ENCODE data around the gene NR6A1.
A peak's percentile ranks its signal among the peaks of the same experiment; 100 is the strongest.

The NR6A1 gene

DNA sequence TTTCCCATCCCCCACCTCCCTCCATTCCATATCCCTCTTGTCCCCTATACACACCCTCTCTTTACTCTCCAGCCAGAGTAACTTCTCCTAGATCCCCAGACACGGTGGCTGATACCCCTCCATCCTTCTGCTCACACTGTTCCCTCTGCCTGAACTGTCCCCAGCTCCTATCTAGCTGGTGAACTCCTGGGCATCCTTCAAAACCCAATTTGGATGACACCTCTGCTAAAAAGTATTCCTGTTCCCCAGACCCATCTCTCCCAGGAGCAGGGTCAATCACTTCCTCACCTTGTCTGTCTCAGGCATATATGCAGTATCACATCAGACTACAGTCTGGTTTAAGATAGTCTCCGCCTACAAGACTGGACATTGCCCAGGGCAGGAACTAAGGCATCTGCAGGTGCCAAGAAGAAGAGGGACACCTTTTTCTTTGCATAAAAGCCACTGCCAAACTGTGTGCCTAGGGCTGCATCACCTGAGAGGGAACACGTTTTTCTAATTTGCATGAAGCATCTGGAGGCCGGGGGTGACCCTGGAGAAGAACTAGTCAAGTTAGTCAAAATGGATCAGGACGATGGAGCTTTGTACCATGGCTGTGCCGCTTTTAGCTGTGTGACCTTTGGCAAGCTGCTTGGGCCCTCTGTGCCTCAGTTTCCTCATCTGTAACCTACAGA lies 291.0 kb downstream of the NR6A1 start:
- no peak overlapping the region for H3K27ac ChIP-seq
- H3K9me3 ChIP-seq (ENCODE audit: low read depth, low read length), result no peaks in the 10 kb centered on the region
- no peak overlapping the region for H3K4me3 ChIP-seq
- no peak overlapping the region for H3K9ac ChIP-seq (ENCODE audit: insufficient read length)
- H3K36me3 ChIP-seq (ENCODE audit: insufficient read depth, low read length), result no peaks in the 10 kb centered on the region
- no peak for TF ChIP-seq FOXP2 (optimal IDR thresholded peaks at IDR 0.05; ENCODE audit: control extremely low read depth, extremely low read length, insufficient read depth)
- no peak for TF ChIP-seq EZH2 (IDR thresholded peaks at IDR 0.05)
- TF ChIP-seq POLR2AphosphoS5 (IDR thresholded peaks at IDR 0.05; ENCODE audit: borderline replicate concordance, low read depth, low read length), result no peak
- no peak for DNase-seq (ENCODE audit: low read depth, low spot score)

DNA sequence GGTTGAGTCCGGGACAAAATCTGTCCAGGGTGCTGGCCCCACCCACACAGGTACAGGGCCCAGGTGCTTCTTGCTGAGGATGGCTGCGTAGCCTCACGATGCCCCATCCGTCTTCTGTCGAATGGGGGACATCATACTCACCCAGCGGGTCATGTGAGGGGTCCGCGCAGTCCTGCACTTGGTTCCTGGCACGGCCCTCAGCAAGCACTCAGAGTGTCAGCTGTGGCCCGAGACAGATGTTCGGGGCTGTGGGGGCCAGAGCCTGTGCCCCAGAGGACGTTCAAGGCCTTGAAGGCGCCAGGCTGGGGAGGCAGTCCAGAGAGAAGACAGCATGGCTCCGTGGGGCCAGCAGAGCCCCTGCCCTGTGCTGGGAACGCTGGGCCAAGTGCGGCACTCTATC lies 291.7 kb downstream of the NR6A1 start:
- TF ChIP-seq FOXP2 (optimal IDR thresholded peaks at IDR 0.05; ENCODE audit: control extremely low read depth, extremely low read length, insufficient read depth), result no peak
- TF ChIP-seq POLR2AphosphoS5 (IDR thresholded peaks at IDR 0.05; ENCODE audit: borderline replicate concordance, low read depth, low read length), result no peak
- no peak for TF ChIP-seq EZH2 (IDR thresholded peaks at IDR 0.05)
- no peaks in the 10 kb centered on the region for H3K9me3 ChIP-seq (ENCODE audit: low read depth, low read length)

DNA sequence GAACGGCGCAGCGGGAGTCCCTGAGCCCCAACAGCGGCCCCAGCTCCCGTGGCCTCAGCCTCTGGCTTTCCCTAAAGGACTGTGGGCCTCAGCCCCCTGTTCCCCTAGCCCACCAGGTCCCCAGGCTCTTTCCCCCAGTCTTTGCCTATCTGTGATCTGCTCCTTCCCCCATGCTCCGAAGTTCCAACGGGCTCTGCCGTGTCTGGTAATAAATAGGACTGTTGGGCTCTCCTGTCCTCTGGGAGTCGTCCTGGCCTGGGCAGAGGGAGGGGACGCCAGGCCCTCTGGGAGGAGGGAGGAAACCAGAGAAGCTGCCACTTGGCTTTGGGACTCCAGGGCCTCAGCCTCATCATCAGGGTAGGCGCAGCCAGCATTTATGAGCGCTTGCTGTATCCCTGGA lies 292.8 kb downstream of the NR6A1 start:
- Histone ChIP-seq H3K9me3 (ENCODE audit: low read depth, low read length) (no peaks in the 10 kb centered on the region), H3K4me3 (no peak overlapping the region), H3K36me3 (ENCODE audit: insufficient read depth, low read length) (no peaks in the 10 kb centered on the region), H3K9ac (ENCODE audit: insufficient read length) (no peak overlapping the region), H3K27ac (no peak overlapping the region)
- no peak for TF ChIP-seq POLR2AphosphoS5 (IDR thresholded peaks at IDR 0.05; ENCODE audit: borderline replicate concordance, low read depth, low read length)
- TF ChIP-seq EZH2 (IDR thresholded peaks at IDR 0.05), result no peak
- no peak for TF ChIP-seq FOXP2 (optimal IDR thresholded peaks at IDR 0.05; ENCODE audit: control extremely low read depth, extremely low read length, insufficient read depth)
- no peak for DNase-seq (ENCODE audit: low read depth, low spot score)

More for the DNA sequence above, 291.7 kb downstream of the NR6A1 start:
- H3K36me3 ChIP-seq (ENCODE audit: insufficient read depth, low read length), result no peaks in the 10 kb centered on the region
- H3K4me3 ChIP-seq, result no peak overlapping the region
- no peak overlapping the region for H3K9ac ChIP-seq (ENCODE audit: insufficient read length)
- H3K27ac ChIP-seq, result no peak overlapping the region
- DNase-seq (ENCODE audit: low read depth, low spot score), result no peak

DNA sequence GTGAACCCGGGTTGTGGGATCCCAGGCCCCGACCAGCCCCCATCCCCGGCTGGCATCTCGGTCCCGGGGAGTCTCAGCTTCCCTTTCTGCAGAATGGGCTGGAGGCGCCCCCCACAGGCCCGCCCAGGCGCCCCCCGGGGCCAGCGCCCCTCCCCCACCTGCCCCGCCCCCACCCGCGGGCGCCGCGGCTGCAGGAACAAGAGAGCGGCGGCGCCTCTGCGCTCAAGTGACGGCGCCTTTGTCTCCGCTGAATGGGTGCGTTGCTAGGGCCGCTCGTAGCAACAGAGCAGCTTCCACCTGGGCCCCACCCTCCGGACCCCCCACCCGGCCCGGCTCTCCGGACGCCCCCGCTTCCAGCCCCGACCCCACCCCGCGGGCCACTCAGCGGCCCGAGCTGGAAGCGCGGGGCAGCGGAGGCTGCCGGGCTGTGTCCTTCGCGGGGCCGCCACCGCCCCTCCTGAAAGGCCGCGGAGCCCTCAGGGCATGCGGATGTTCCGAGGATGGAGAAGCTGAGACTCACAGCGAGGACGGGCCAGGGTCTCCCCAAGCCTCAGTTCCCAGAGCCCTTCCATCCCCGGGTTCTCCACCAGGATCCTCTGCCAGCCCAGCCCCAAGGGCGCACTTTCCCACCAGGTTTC lies 293.3 kb downstream of the NR6A1 start:
- no peak for DNase-seq (ENCODE audit: low read depth, low spot score)

DNA sequence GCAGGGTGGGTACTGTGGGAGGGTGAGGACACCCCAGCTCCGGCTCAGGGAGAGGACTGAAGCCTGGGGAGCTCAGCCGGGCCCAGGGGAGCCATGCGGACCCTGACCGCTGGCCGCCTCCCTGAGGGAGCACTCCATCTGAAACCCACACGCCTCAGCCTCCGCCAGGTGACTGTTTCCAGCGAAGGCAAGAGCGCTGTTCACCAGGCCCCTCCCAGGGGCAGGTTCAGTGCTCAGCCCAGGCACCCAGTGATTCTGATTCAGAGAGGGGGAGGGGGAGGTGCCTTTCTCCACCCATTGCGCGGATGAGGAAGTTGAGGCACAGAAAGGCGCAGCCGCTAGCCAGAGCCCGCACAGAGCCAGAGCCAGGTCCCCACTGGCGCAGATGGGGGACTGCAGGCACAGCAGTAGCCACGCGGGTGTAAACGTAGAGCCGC lies 293.9 kb downstream of the NR6A1 start:
- no peak overlapping the region for H3K9ac ChIP-seq (ENCODE audit: insufficient read length)
- no peak overlapping the region for H3K4me3 ChIP-seq
- TF ChIP-seq EZH2 (IDR thresholded peaks at IDR 0.05), result no peak
- TF ChIP-seq POLR2AphosphoS5 (IDR thresholded peaks at IDR 0.05; ENCODE audit: borderline replicate concordance, low read depth, low read length), result no peak
- TF ChIP-seq FOXP2 (optimal IDR thresholded peaks at IDR 0.05; ENCODE audit: control extremely low read depth, extremely low read length, insufficient read depth), result no peak
- no peaks in the 10 kb centered on the region for H3K36me3 ChIP-seq (ENCODE audit: insufficient read depth, low read length)
- DNase-seq (ENCODE audit: low read depth, low spot score), result no peak
- H3K9me3 ChIP-seq (ENCODE audit: low read depth, low read length), result no peaks in the 10 kb centered on the region
- H3K27ac ChIP-seq, result no peak overlapping the region

More for the DNA sequence above, 293.3 kb downstream of the NR6A1 start:
- Histone ChIP-seq H3K27ac (no peak overlapping the region), H3K9me3 (ENCODE audit: low read depth, low read length) (no peaks in the 10 kb centered on the region), H3K36me3 (ENCODE audit: insufficient read depth, low read length) (no peaks in the 10 kb centered on the region), H3K4me3 (no peak overlapping the region), H3K9ac (ENCODE audit: insufficient read length) (no peak overlapping the region)
- no peak for TF ChIP-seq POLR2AphosphoS5 (IDR thresholded peaks at IDR 0.05; ENCODE audit: borderline replicate concordance, low read depth, low read length)
- no peak for TF ChIP-seq EZH2 (IDR thresholded peaks at IDR 0.05)
- no peak for TF ChIP-seq FOXP2 (optimal IDR thresholded peaks at IDR 0.05; ENCODE audit: control extremely low read depth, extremely low read length, insufficient read depth)

DNA sequence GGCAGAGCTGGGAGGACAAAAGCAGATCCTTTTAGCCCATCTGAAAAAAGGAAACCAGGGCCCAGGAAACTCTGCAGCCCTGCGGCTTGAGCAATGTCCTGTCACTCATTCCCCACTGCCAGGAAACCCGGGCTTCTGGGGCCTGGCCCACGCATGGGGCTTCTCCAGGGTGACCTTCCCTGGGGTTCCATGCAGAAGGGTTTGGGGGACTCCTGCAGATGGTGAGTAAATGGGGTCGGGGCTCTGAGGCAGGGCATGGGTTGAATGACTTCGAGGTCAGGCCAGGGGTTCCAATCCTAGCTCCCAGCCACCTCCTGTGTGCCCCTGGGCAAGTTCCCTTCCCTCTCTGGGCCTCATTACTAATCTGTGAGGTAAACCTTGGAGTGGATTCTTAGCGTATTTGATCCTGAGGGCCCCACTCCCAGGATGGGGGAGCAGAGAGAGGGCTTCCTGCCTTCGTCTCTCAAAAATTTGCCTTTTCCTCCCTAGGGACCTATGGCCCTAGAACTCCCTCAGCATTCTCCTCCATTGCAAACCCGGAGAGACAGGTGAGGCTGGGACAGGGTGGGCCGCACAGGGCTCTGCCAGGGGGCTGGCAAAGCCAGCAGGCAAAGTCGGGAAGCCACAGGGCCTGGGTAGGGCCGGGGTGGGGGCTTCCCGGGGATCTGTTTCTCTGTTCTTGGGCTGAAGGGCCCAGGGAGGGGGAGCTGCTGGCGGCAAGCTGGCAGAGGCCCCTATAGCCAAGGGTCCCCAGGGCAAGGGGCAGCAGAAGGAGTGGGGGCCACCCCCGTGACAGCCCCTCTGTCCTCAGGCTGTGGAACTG lies 295.0 kb downstream of the NR6A1 start:
- TF ChIP-seq EZH2 (IDR thresholded peaks at IDR 0.05) (no peak), FOXP2 (optimal IDR thresholded peaks at IDR 0.05; ENCODE audit: control extremely low read depth, extremely low read length, insufficient read depth) (no peak), POLR2AphosphoS5 (IDR thresholded peaks at IDR 0.05; ENCODE audit: borderline replicate concordance, low read depth, low read length) (no peak)
- Histone ChIP-seq H3K9me3 (ENCODE audit: low read depth, low read length) (no peaks in the 10 kb centered on the region), H3K4me3 (no peak overlapping the region), H3K27ac (no peak overlapping the region), H3K36me3 (ENCODE audit: insufficient read depth, low read length) (no peaks in the 10 kb centered on the region), H3K9ac (ENCODE audit: insufficient read length) (peak overlapping the region; percentile 4)
- no peak for DNase-seq (ENCODE audit: low read depth, low spot score)

DNA sequence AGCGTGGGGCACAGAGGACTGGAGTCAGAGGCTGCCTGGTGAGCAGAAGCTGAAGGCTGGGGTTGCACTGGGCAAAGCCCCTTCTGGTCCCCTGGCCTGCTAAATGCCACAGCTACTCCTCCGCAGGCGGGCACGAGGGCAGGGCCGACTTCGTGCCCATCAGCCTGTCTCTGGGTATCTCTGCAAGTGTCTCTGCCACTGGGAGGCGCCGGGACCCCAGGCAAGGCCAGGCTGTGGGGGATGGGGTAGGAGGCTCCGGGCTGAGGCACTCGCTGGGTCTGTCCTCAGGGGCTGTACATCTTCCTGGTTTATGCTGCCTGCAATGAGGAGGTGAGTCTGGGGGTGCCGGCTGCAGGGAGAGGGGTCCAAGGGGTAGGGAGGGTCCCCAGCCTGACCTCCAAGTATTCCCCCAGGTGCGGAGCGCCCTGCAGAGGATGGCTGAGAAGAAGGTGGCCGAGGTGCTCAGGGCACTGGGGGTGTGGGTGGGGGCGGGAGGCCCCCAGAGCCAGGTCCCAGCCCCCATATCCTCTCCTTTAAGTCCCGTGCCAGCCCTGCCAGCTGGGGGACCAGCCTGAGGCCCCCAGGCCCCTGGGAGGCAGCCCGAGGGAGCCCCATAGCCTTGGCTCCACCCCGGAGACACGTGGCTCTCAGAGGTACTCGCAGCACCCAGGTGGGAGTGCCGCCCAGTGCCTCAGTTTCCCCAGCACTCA lies 295.8 kb downstream of the NR6A1 start:
- Histone ChIP-seq H3K9me3 (ENCODE audit: low read depth, low read length) (no peaks in the 10 kb centered on the region), H3K36me3 (ENCODE audit: insufficient read depth, low read length) (no peaks in the 10 kb centered on the region), H3K4me3 (no peak overlapping the region), H3K27ac (no peak overlapping the region), H3K9ac (ENCODE audit: insufficient read length) (no peak overlapping the region)
- no peak for DNase-seq (ENCODE audit: low read depth, low spot score)
- TF ChIP-seq POLR2AphosphoS5 (IDR thresholded peaks at IDR 0.05; ENCODE audit: borderline replicate concordance, low read depth, low read length) (no peak), FOXP2 (optimal IDR thresholded peaks at IDR 0.05; ENCODE audit: control extremely low read depth, extremely low read length, insufficient read depth) (no peak), EZH2 (IDR thresholded peaks at IDR 0.05) (no peak)

DNA sequence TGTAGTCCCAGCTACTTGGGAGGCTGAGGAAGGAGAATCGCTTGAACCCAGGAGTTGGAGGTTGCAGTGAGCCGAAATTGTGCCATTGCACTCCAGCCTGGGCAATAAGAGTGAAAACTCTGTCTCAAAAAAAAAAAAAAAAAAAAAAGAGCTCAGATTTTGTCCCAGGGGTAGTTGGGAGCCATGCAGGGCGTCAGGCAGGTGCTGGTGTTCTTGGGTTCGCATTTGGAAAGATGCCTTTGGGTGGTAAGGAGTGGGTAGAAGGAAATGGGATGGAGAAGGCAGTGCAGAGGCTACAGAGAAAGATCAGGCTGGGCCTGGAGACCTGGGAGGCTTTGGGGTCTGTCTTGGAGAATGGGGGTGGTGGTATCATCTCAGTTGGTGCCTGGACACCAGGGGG lies 297.0 kb downstream of the NR6A1 start:
- Histone ChIP-seq H3K27ac (no peak overlapping the region), H3K9me3 (ENCODE audit: low read depth, low read length) (no peaks in the 10 kb centered on the region), H3K36me3 (ENCODE audit: insufficient read depth, low read length) (no peaks in the 10 kb centered on the region), H3K9ac (ENCODE audit: insufficient read length) (no peak overlapping the region), H3K4me3 (no peak overlapping the region)
- TF ChIP-seq POLR2AphosphoS5 (IDR thresholded peaks at IDR 0.05; ENCODE audit: borderline replicate concordance, low read depth, low read length) (no peak), EZH2 (IDR thresholded peaks at IDR 0.05) (no peak), FOXP2 (optimal IDR thresholded peaks at IDR 0.05; ENCODE audit: control extremely low read depth, extremely low read length, insufficient read depth) (no peak)
- no peak for DNase-seq (ENCODE audit: low read depth, low spot score)
